ENCODE data around the gene NFIA. TPM values are rescaled to one million over a fixed set of nuclear protein-coding genes. Genes with fewer than 3 reads are reported as not detected.
A peak's percentile ranks its signal among the peaks of the same experiment; 100 is the strongest.

NFIA gene
- total and polyA plus RNA-seq, 12 donors: 11.2 to 117 (median 92.5) TPM

- Histone ChIP-seq H3K27ac (peak overlapping the region in 1 of 10 donors; percentile 23), H3K4me3 (no peak overlapping the region), H3K9me3 (no peaks in the 10 kb centered on the region), H3K4me1 (peaks cover 0 to 52% (median 31%) of the 10 kb centered on the region in 9 donors), H3K27me3 (no peaks in the 10 kb centered on the region), H3K36me3 (no peaks in the 10 kb centered on the region)
- 36 to 65% methylated on average over 1 of the region's 1 CpG for WGBS, 2 donors
- peak in 5 of 8 donors; percentile 35 to 92 (median 44) for ATAC-seq
- intact Hi-C loops (cut with DNase I): loop anchor here in 1 of 10 donors (10.0 kb wide), 1 partner anchor 170 kb away; no protein-coding TSS in a partner anchor
- DNase-seq: peak in 1 of 2 donors; percentile 37
- TF ChIP-seq CTCF (IDR thresholded peaks at IDR 0.05): no peak
These were observed 142.2 kb downstream of the NFIA start for GRCh38 chr1:61224609-61225008.

DNA sequence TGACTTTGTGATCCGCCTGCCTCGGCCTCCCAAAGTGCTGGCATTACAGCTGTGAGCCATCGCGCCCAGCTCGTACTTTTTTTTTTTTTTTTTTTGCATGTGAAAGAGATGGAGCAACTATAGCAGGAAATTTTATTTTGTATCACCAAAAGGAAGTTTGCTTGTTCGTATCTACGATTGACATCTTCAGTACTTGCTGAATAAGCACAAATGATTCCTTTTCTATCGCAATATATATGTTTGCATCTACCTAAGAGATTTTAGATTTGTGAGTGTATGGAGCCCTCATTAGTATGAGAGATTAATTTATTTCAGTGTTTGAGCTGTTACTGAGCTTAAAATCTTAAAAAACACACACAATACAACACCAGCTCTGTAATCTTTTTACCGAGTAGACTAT, 143.1 kb downstream of the NFIA start:
- no peak overlapping the region for H3K27ac ChIP-seq
- no peaks in the 10 kb centered on the region for H3K27me3 ChIP-seq
- 93% methylated on average over 9 of the region's 9 CpGs for WGBS, 2 donors
- H3K4me3 ChIP-seq: no peak overlapping the region
- H3K9me3 ChIP-seq: no peaks in the 10 kb centered on the region
- ATAC-seq (no peak), DNase-seq (no peak)
- intact Hi-C loops (cut with DNase I): loop anchor here in 1 of 10 donors (10.0 kb wide), 1 partner anchor 171 kb away; no protein-coding TSS in a partner anchor
- H3K4me1 ChIP-seq: peaks cover 0 to 52% (median 30%) of the 10 kb centered on the region in 9 donors
- no peak for TF ChIP-seq CTCF (IDR thresholded peaks at IDR 0.05)
- no peaks in the 10 kb centered on the region for H3K36me3 ChIP-seq

- intact Hi-C loops (cut with DNase I): loop anchor here in 1 of 10 donors (10.0 kb wide), 1 partner anchor 172 kb away; no protein-coding TSS in a partner anchor
- Histone ChIP-seq H3K4me1 (peaks cover 0 to 49% (median 28%) of the 10 kb centered on the region in 9 donors), H3K4me3 (no peak overlapping the region), H3K9me3 (no peaks in the 10 kb centered on the region), H3K27ac (peak overlapping the region in 4 of 10 donors; percentile 15 to 43 (median 22)), H3K27me3 (no peaks in the 10 kb centered on the region), H3K36me3 (no peaks in the 10 kb centered on the region)
- no peak for TF ChIP-seq CTCF (IDR thresholded peaks at IDR 0.05)
- DNase-seq (no peak), ATAC-seq (peak in 5 of 8 donors; percentile 8 to 49 (median 35))
- WGBS, 2 donors: 66 to 72% methylated on average over 12 of the region's 12 CpGs
These were observed 144.6 kb downstream of the NFIA start for GRCh38 chr1:61226791-61227567.

GRCh38 chr1:61227857-61228550, 145.6 kb downstream of the NFIA start:
- 85 to 86% methylated on average over 4 of the region's 4 CpGs for WGBS, 2 donors
- ATAC-seq: no peak
- intact Hi-C loops (cut with DNase I): loop anchor here in 1 of 10 donors (10.0 kb wide), 1 partner anchor 173 kb away; no protein-coding TSS in a partner anchor
- DNase-seq: no peak
- Histone ChIP-seq H3K27me3 (no peaks in the 10 kb centered on the region), H3K36me3 (no peaks in the 10 kb centered on the region), H3K4me1 (peaks cover 0 to 48% (median 29%) of the 10 kb centered on the region in 9 donors), H3K27ac (no peak overlapping the region), H3K9me3 (no peaks in the 10 kb centered on the region), H3K4me3 (no peak overlapping the region)
- no peak for TF ChIP-seq CTCF (IDR thresholded peaks at IDR 0.05)
